AG09319 (cell line): Measurements from ENCODE around the gene PSTPIP1.

ENCODE experiments used
- DNase-seq: peaks from one replicate; pipeline ENCODE4 v3.0.0-alpha.2; 2010; ENCODE audit warnings: low read depth; ENCODE audit errors: extremely low read depth
- TF ChIP-seq, protein P1 (sequence below): IDR thresholded peaks from 2 replicates; pipeline ENCODE4 v1.5.1; 2011; ENCODE audit warnings: low read depth, mild to moderate bottlenecking, inconsistent platforms, low read length, moderate library complexity

Gene PSTPIP1

DNA sequence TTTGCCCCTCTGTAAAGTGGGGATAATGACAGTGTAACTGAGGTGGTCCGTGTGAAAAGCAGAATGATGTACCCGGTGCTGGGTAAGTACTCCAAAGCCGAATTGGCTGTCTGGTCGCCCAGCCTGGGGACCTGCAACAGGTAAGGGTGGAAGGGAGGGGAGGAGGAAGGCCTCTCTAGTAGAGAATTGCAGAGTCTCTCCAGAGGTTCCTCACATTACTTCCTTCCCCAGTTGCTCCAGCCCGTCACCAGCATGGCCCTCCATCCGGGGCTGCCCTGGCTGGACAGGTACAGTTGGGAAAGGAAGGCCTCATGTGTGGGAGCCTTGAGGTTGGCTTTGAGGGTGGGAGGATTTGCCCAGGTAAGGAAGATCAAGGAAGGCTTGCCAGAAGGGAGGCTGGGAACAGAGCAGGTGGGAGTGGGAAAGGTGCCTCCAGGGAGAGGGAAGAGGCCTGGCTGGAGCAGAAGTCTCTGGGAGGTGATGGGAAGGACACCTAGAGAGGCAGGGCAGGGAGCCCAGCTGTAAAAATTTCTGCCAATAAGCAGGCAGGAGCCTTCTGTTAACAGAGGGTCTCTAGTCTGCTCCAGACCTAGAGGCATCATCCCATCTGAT lies 1.7 kb upstream of the PSTPIP1 start:
- no peak for DNase-seq

GRCh38 chr15:76994001-76994400 lies 925 bp upstream of the PSTPIP1 start:
- DNase-seq = no peak

More for the DNA sequence above, 1.7 kb upstream of the PSTPIP1 start:
- TF ChIP-seq, protein P1, sequence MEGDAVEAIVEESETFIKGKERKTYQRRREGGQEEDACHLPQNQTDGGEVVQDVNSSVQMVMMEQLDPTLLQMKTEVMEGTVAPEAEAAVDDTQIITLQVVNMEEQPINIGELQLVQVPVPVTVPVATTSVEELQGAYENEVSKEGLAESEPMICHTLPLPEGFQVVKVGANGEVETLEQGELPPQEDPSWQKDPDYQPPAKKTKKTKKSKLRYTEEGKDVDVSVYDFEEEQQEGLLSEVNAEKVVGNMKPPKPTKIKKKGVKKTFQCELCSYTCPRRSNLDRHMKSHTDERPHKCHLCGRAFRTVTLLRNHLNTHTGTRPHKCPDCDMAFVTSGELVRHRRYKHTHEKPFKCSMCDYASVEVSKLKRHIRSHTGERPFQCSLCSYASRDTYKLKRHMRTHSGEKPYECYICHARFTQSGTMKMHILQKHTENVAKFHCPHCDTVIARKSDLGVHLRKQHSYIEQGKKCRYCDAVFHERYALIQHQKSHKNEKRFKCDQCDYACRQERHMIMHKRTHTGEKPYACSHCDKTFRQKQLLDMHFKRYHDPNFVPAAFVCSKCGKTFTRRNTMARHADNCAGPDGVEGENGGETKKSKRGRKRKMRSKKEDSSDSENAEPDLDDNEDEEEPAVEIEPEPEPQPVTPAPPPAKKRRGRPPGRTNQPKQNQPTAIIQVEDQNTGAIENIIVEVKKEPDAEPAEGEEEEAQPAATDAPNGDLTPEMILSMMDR = no peak

DNA sequence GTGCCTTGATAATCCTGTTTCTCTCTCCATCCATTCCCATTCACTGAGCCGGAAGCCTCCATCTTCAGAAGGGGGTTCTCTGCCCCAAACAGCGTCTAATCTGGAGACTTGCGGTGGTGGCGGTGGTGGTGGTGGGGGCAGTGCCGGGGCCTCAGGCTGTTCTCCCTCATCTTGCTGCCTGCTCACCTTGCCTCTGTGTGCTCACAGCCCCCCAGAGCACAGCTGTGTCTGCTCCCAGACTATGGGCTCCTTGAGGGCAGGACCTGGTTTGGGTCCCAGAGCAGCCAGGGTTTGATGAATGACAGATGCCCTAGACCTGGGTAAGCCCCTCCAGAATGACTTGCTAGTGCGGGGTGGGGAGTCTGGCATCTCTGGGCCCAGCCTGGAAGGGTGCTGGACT lies 430 bp upstream of the PSTPIP1 start:
- TF ChIP-seq, protein P1 = no peak
- no peak for DNase-seq

More at GRCh38 chr15:76994001-76994400, 925 bp upstream of the PSTPIP1 start:
- TF ChIP-seq, protein P1 = no peak

GRCh38 chr15:76996076-76996525 lies 1.2 kb downstream of the PSTPIP1 start:
- no peak for DNase-seq
- TF ChIP-seq, protein P1 = no peak

GRCh38 chr15:76996526-76997401 lies 1.8 kb downstream of the PSTPIP1 start:
- no peak for DNase-seq
- TF ChIP-seq, protein P1 = no peak; the same call in 1 of the 2 replicates

DNA sequence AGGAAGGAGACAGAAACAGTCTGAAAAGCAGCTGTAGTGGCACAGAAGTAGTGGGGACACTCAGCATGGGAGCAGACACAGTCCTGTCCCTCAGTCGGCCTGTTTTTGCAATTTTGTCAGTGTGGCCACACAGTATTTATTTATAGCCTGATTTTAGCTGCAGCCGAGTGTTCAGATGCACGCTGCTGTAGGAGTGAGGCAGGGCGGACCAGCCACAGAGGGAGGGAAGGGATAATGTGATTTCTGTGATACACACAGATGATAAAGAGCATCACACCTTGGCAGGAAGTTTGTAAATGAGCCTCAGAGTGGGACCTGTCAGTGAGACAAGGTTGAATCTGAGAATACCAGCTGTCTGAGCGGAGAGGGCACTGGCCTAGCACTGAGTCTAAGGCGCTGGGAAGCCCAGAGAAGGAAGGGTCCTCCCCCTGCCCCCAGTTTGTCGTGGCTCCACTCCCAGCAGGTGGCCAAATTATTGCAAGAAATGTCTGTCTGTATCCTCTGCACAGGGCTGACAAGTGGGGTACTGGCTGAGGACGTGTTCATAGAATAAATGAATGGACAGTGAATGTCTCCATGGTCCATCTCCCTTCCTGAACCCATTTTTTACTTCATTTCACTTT lies 3.8 kb downstream of the PSTPIP1 start:
- TF ChIP-seq, protein P1 = no peak
- DNase-seq = no peak
